ENCODE data around the gene MZF1. TPM values are rescaled to one million over a fixed set of nuclear protein-coding genes. Genes with fewer than 3 reads are reported as not detected.

MZF1 gene
- total RNA-seq (2013; cell fraction: nucleolus; rRNA removed): 64.7 and 67.2 TPM in 2 replicates
- 6.9 and 7.7 TPM in 2 replicates for total RNA-seq (2014; rRNA removed)
- 3.3 and 3.6 TPM in 2 replicates for total RNA-seq (2014; rRNA removed; fragmentation: Illumina TruSeq; extraction: Trizol)
- total RNA-seq (2021): 9.1 and 12.4 TPM in 2 replicates
- 5.9 TPM for polyA plus RNA-seq (2011; ENCODE audit: low read depth)
- 7.4 and 9.3 TPM in 2 replicates for polyA plus RNA-seq (2011; rRNA removed)
- 8.4 and 16.1 TPM in 2 replicates for polyA plus RNA-seq (2011; cell fraction: cytosol; rRNA removed)
- 104 and 129 TPM in 2 replicates for polyA plus RNA-seq (2011; cell fraction: nucleus; rRNA removed)
- 12.4 and 12.7 TPM in 2 replicates for polyA plus RNA-seq (2012)
- polyA plus RNA-seq (2014; fragmentation: Illumina TruSeq; extraction: Trizol): 6.0 and 6.8 TPM in 2 replicates
- under 1 TPM; 0.38 to 0.64 TPM for polyA plus RNA-seq (2014; fragmentation: Nextera tagmentation; extraction: Ambion mirVana)
- 14.7 and 16.6 TPM in 2 replicates for polyA plus RNA-seq (2014; rRNA removed)
- polyA plus RNA-seq (2016; fragmentation: Nextera tagmentation; extraction: Ambion mirVana): 1 to 10 TPM; 6.8 to 7.6 TPM
- 7.3 and 13.7 TPM in 2 replicates for polyA minus RNA-seq (2011; rRNA and poly(A)+ RNA removed)
- 4.4 and 5.0 TPM in 2 replicates for polyA minus RNA-seq (2011; cell fraction: cytosol; rRNA and poly(A)+ RNA removed)
- polyA minus RNA-seq (2011; cell fraction: nucleus; rRNA and poly(A)+ RNA removed): 13.8 and 25.1 TPM in 2 replicates
- Bru-seq, nascent RNA: percentile 65 among the genes with signal in this experiment
- BruChase-seq, experiment 1, labeled RNA remaining after a 6-hour chase: percentile 75 among the genes with signal in this experiment
- BruChase-seq, experiment 2, labeled RNA remaining after a 2-hour chase: percentile 69 among the genes with signal in this experiment
- long read RNA-seq, experiment 1, partial matches to known transcripts: 0 of 3 reads
- long read RNA-seq, experiment 1, other reads (novel, unspliced or antisense): 0 of 3 reads
- long read RNA-seq, experiment 2, partial matches to known transcripts: 0 of 5 reads
- long read RNA-seq, experiment 2, other reads (novel, unspliced or antisense): 2 of 5 reads

GRCh38 chr19:58572818-58573657, at the start of gene MZF1:
MZF1 (minus strand) TSS chr19:58573335; CDS start chr19:58571389, 1,946 bp downstream.
- RAD21 ChIA-PET (ENCODE audit: unreplicated experiment): interaction anchor here (0.5 to 1.2 kb wide), 2 partner anchors 52 to 935 kb away, joined by 3 read pairs; no protein-coding TSS in a partner anchor
- under 1% methylated on average over 61 of the region's 75 CpGs for WGBS (ENCODE audit: insufficient coverage, insufficient replicate concordance, low lambda C conversion rate, missing lambda C conversion rate)
- TF ChIP-seq BHLHE40 (IDR thresholded peaks at IDR 0.05; ENCODE audit: borderline replicate concordance in 1 of 2, low read depth in 2 of 2, low read length in 1 of 2) (peak; percentile 49 to 56; a peak in 3 of 4 replicates), ZNF384 (IDR thresholded peaks at IDR 0.05; ENCODE audit: borderline replicate concordance, low read depth, low read length) (no peak), NR2F1 (conservative IDR thresholded peaks at IDR 0.05) (no peak; the same call in 1 of the 2 replicates), MYB (IDR thresholded peaks at IDR 0.05; ENCODE audit: borderline replicate concordance, low read depth, low read length) (no peak), E2F8 (IDR thresholded peaks at IDR 0.05; ENCODE audit: low read depth, partially characterized antibody) (peak; percentile 42), ZSCAN29 (IDR thresholded peaks at IDR 0.05) (no peak), ZNF687 (IDR thresholded peaks at IDR 0.05) (no peak)

More at GRCh38 chr19:58572818-58573657, at the start of gene MZF1:
- H2AFZ ChIP-seq (ENCODE audit: control insufficient read depth, low read depth, low read length): peak within 1 kb of the TSS; percentile 90
- ChIA-PET POLR2A (interaction anchor here (1.1 to 6.0 kb wide), 4 partner anchors 9 to 19 kb away, joined by 3 to 46 read pairs (median 6); partner anchors contain the start of genes CHMP2A and UBE2M), CTCF (interaction anchor here (1.0 to 1.6 kb wide), 2 partner anchors 12 to 59 kb away, joined by 3 read pairs; no protein-coding TSS in a partner anchor), SMC1A (ENCODE audit: uncharacterized antibody, unreplicated experiment) (interaction anchor here (1.8 kb wide), 1 partner anchor 52 kb away, joined by 7 read pairs; the partner anchor contains the start of gene ZBTB45)
- no peaks in the 10 kb centered on the region for H4K20me1 ChIP-seq (ENCODE audit: control insufficient read depth, insufficient read depth)
- H3K27ac ChIP-seq (ENCODE audit: control insufficient read depth, insufficient read depth): peak within 1 kb of the TSS; percentile 98
- intact Hi-C loops (cut with micrococcal nuclease; ENCODE audit: unreplicated experiment) (loop anchor here (1.0 to 2.0 kb wide), 3 partner anchors 14 to 54 kb away; partner anchors contain the start of genes TRIM28 and ZBTB45), in situ Hi-C loops (cut with MboI) (no loop called here)
- peaks cover 12% of the 10 kb centered on the region for H3K4me1 ChIP-seq (ENCODE audit: control insufficient read depth, insufficient read depth, low read length)
- peak within 1 kb of the TSS; percentile 82 for H3K4me3 ChIP-seq
- peak; percentile 99 for DNase-seq (ENCODE audit: low read depth, low spot score)
- peak; percentile 100 for FAIRE-seq
- no peaks in the 10 kb centered on the region for H3K27me3 ChIP-seq (replicated peaks in 1 of 2; ENCODE audit: control insufficient read depth in 2 of 2, insufficient read depth in 2 of 2, low read length in 1 of 2)
- no TSS peak for BruUV-seq (replicated peaks)
- peak within 1 kb of the TSS; percentile 95 for H3K4me2 ChIP-seq (ENCODE audit: control insufficient read depth, insufficient read depth)
- H3K79me2 ChIP-seq (ENCODE audit: control insufficient read depth, insufficient read depth, low read length): peaks cover 6% of the 10 kb centered on the region
- peaks cover 2 to 3% of the 10 kb centered on the region in 2 experiments; a peak in 2 of 4 replicates for H3K36me3 ChIP-seq (ENCODE audit: control insufficient read depth in 2 of 2, insufficient read depth in 2 of 2, low read length in 1 of 2)
- H3K9ac ChIP-seq (ENCODE audit: control insufficient read depth, insufficient read depth, low read length): peak within 1 kb of the TSS; percentile 92
- ATAC-seq: peak; percentile 73
- no peaks in the 10 kb centered on the region for H3K9me3 ChIP-seq (replicated peaks; ENCODE audit: control insufficient read depth, insufficient read depth, low read length)
